Esophagus mucosa (tissue), 1 donor: Measurements from ENCODE around the gene TMEM229A. TPM values are rescaled to one million over a fixed set of nuclear protein-coding genes. Genes with fewer than 3 reads are reported as not detected.
A peak's percentile ranks its signal among the peaks of the same experiment; 100 is the strongest.
"Not testable (repeated sequence)": the region's sequence is repeated elsewhere in the genome, so short reads cannot be mapped to it uniquely, and the experiment has no call there.

Experiments
- ATAC-seq: fragments of 200-7000 bp; cut with Tn5 transposase; one replicate; pipeline ENCODE4 v1.9.1; 2020
- total RNA-seq: library from RNA; stranded (reverse); gene quantifications from one replicate; pipeline ENCODE4 v1.2.4, GENCODE V29; 2023
- donor health status: DM: yes; HTN: yes; CAD: no.

Gene TMEM229A
- not detected for total RNA-seq

- ATAC-seq: peak; percentile 28
Observed at GRCh38 chr7:124032369-124033094, at the start of gene TMEM229A. TSS of gene TMEM229A (minus strand) at chr7:124033067. CDS start at chr7:124033003, 64 bp downstream.

GRCh38 chr7:124082234-124082633, 49.4 kb upstream of the TMEM229A start:
- not testable (repeated sequence) for ATAC-seq

- no peak for ATAC-seq
Observed at GRCh38 chr7:124077546-124077945, 44.7 kb upstream of the TMEM229A start.

- ATAC-seq: no peak
Observed at GRCh38 chr7:124076841-124077240, 44.0 kb upstream of the TMEM229A start.

GRCh38 chr7:124074007-124074406, 41.1 kb upstream of the TMEM229A start:
- no peak for ATAC-seq

- no peak for ATAC-seq
Observed at GRCh38 chr7:124073310-124073645, 40.4 kb upstream of the TMEM229A start.

GRCh38 chr7:124072603-124073309, 39.9 kb upstream of the TMEM229A start:
- no peak for ATAC-seq

GRCh38 chr7:124071843-124072242, 39.0 kb upstream of the TMEM229A start:
- no peak for ATAC-seq

GRCh38 chr7:124062171-124062570, 29.3 kb upstream of the TMEM229A start:
- ATAC-seq: no peak

GRCh38 chr7:124060528-124060927, 27.7 kb upstream of the TMEM229A start:
- ATAC-seq: no peak

- no peak for ATAC-seq
Observed at GRCh38 chr7:124059375-124059774, 26.5 kb upstream of the TMEM229A start.

- no peak for ATAC-seq
Observed at GRCh38 chr7:124058515-124058914, 25.6 kb upstream of the TMEM229A start.

- no peak for ATAC-seq
Observed at GRCh38 chr7:124057872-124058271, 25.0 kb upstream of the TMEM229A start.

- ATAC-seq: no peak
Observed at GRCh38 chr7:124056234-124056633, 23.4 kb upstream of the TMEM229A start.

GRCh38 chr7:124051681-124052377, 19.0 kb upstream of the TMEM229A start:
- no peak for ATAC-seq

- ATAC-seq: no peak
Observed at GRCh38 chr7:124042826-124043225, 10.0 kb upstream of the TMEM229A start.

GRCh38 chr7:124041439-124041838, 8.6 kb upstream of the TMEM229A start:
- no peak for ATAC-seq

GRCh38 chr7:124037902-124038301, 5.0 kb upstream of the TMEM229A start:
- ATAC-seq: not testable (repeated sequence)

GRCh38 chr7:124035706-124036105, 2.8 kb upstream of the TMEM229A start:
- no peak for ATAC-seq

- no peak for ATAC-seq
Observed at GRCh38 chr7:124034754-124035100, 1.9 kb upstream of the TMEM229A start.

GRCh38 chr7:124033807-124034753, 1.2 kb upstream of the TMEM229A start:
- no peak for ATAC-seq

- ATAC-seq: peak; percentile 17
Observed at GRCh38 chr7:124033095-124033806, 384 bp upstream of the TMEM229A start.
